ENCODE data around the gene JADE2. TPM values are rescaled to one million over a fixed set of nuclear protein-coding genes. Genes with fewer than 3 reads are reported as not detected.

JADE2 gene
- total and polyA plus RNA-seq, 2 of the 8 experiments (the other 6 are each of a cell fraction or from before 2014, with no cell fraction given): 19.2 to 55.8 TPM

- TF ChIP-seq CTCF (IDR thresholded peaks at IDR 0.05; ENCODE audit: control extremely low read depth in 1 of 3, insufficient read depth in 1 of 3, low read depth in 1 of 3, low read length in 3 of 3): no peak
Observed at GRCh38 chr5:134590992-134591659, 65.7 kb downstream of the JADE2 start (continued).

All from H1 (cell line).